ENCODE results near the gene NELL2. TPM values are rescaled to one million over a fixed set of nuclear protein-coding genes. Genes with fewer than 3 reads are reported as not detected.

The NELL2 gene
- polyA plus RNA-seq, 3 donors, result 0.26 to 2.7 (median 0.97) TPM

GRCh38 chr12:44526655-44527182, 349.4 kb downstream of the NELL2 start:
- 73 to 93% (median 86%) methylated on average over 9 of the region's 9 CpGs for WGBS, 3 donors
- no peak overlapping the region for H3K27ac ChIP-seq (ENCODE audit: low read depth, low read length)

GRCh38 chr12:44525806-44526654, 350.1 kb downstream of the NELL2 start:
- H3K27ac ChIP-seq (ENCODE audit: low read depth, low read length), result no peak overlapping the region
- 50 to 76% (median 67%) methylated on average over 4 of the region's 4 CpGs for WGBS, 3 donors

GRCh38 chr12:44523828-44524227, 352.3 kb downstream of the NELL2 start:
- 78 to 87% (median 81%) methylated on average over 2 of the region's 2 CpGs for WGBS, 3 donors
- no peak overlapping the region for H3K27ac ChIP-seq (ENCODE audit: low read depth, low read length)

- no peak overlapping the region for H3K27ac ChIP-seq (ENCODE audit: low read depth, low read length)
- WGBS, 3 donors, result 71 to 89% (median 89%) methylated on average over 3 of the region's 3 CpGs
These were observed 354.4 kb downstream of the NELL2 start for GRCh38 chr12:44521702-44522101.

- WGBS, 3 donors, result 89 to 94% (median 93%) methylated on average over 6 of the region's 6 CpGs
- H3K27ac ChIP-seq (ENCODE audit: low read depth, low read length), result no peak overlapping the region
These were observed 356.2 kb downstream of the NELL2 start for GRCh38 chr12:44519931-44520330.

- H3K27ac ChIP-seq (ENCODE audit: low read depth, low read length), result no peak overlapping the region
These were observed 364.8 kb downstream of the NELL2 start for GRCh38 chr12:44511289-44511688.

- H3K27ac ChIP-seq (ENCODE audit: low read depth, low read length), result no peak overlapping the region
- WGBS, 3 donors, result 77 to 81% (median 80%) methylated on average over 2 of the region's 2 CpGs
These were observed 365.6 kb downstream of the NELL2 start for GRCh38 chr12:44510510-44510909.

- WGBS, 3 donors, result 49 to 67% (median 64%) methylated on average over 4 of the region's 4 CpGs
- no peak overlapping the region for H3K27ac ChIP-seq (ENCODE audit: low read depth, low read length)
These were observed 366.0 kb downstream of the NELL2 start for GRCh38 chr12:44510076-44510475.

GRCh38 chr12:44509471-44509870, 366.6 kb downstream of the NELL2 start:
- 38 to 52% (median 49%) methylated on average over 2 of the region's 2 CpGs for WGBS, 3 donors
- H3K27ac ChIP-seq (ENCODE audit: low read depth, low read length), result no peak overlapping the region

GRCh38 chr12:44507461-44507860, 368.7 kb downstream of the NELL2 start:
- H3K27ac ChIP-seq (ENCODE audit: low read depth, low read length), result no peak overlapping the region
- WGBS, 3 donors, result 36 to 46% (median 46%) methylated on average over 1 of the region's 1 CpG

- H3K27ac ChIP-seq (ENCODE audit: low read depth, low read length), result no peak overlapping the region
These were observed 371.3 kb downstream of the NELL2 start for GRCh38 chr12:44504799-44505198.

GRCh38 chr12:44503329-44503728, 372.8 kb downstream of the NELL2 start:
- H3K27ac ChIP-seq (ENCODE audit: low read depth, low read length), result no peak overlapping the region

- no peak overlapping the region for H3K27ac ChIP-seq (ENCODE audit: low read depth, low read length)
- WGBS, 3 donors, result 76 to 90% (median 88%) methylated on average over 14 of the region's 14 CpGs
These were observed 373.4 kb downstream of the NELL2 start for GRCh38 chr12:44502681-44503080.

- WGBS, 3 donors, result 95 to 96% (median 96%) methylated on average over 22 to 24 of the region's 24 CpGs
These were observed 375.7 kb downstream of the NELL2 start for GRCh38 chr12:44500423-44500822.

GRCh38 chr12:44497044-44497443, 379.1 kb downstream of the NELL2 start:
- no peak overlapping the region for H3K27ac ChIP-seq (ENCODE audit: low read depth, low read length)
- WGBS, 3 donors, result 52 to 83% (median 76%) methylated on average over 1 of the region's 1 CpG

More at GRCh38 chr12:44500423-44500822, 375.7 kb downstream of the NELL2 start:
- H3K27ac ChIP-seq (ENCODE audit: low read depth, low read length), result no peak overlapping the region

- no peak overlapping the region for H3K27ac ChIP-seq (ENCODE audit: low read depth, low read length)
These were observed 385.9 kb downstream of the NELL2 start for GRCh38 chr12:44490181-44490580.

- WGBS, 3 donors, result 75 to 79% (median 79%) methylated on average over 3 of the region's 3 CpGs
- H3K27ac ChIP-seq (ENCODE audit: low read depth, low read length), result no peak overlapping the region
These were observed 387.9 kb downstream of the NELL2 start for GRCh38 chr12:44488180-44488579.

- H3K27ac ChIP-seq (ENCODE audit: low read depth, low read length), result no peak overlapping the region
- WGBS, 3 donors, result 74 to 81% (median 76%) methylated on average over 1 of the region's 1 CpG
These were observed 391.3 kb downstream of the NELL2 start for GRCh38 chr12:44484862-44485261.

GRCh38 chr12:44477331-44477980, 398.7 kb downstream of the NELL2 start:
- 71 to 84% (median 83%) methylated on average over 6 of the region's 6 CpGs for WGBS, 3 donors
- no peak overlapping the region for H3K27ac ChIP-seq (ENCODE audit: low read depth, low read length)

- WGBS, 3 donors, result 77 to 94% (median 91%) methylated on average over 2 of the region's 2 CpGs
These were observed 399.4 kb downstream of the NELL2 start for GRCh38 chr12:44476683-44477082.

More at GRCh38 chr12:44476683-44477082, 399.4 kb downstream of the NELL2 start:
- no peak overlapping the region for H3K27ac ChIP-seq (ENCODE audit: low read depth, low read length)
